ENCODE measurements around the gene SHC1.
"Not testable (repeated sequence)": the region's sequence is repeated elsewhere in the genome, so short reads cannot be mapped to it uniquely, and the experiment has no call there.

The SHC1 gene

DNA sequence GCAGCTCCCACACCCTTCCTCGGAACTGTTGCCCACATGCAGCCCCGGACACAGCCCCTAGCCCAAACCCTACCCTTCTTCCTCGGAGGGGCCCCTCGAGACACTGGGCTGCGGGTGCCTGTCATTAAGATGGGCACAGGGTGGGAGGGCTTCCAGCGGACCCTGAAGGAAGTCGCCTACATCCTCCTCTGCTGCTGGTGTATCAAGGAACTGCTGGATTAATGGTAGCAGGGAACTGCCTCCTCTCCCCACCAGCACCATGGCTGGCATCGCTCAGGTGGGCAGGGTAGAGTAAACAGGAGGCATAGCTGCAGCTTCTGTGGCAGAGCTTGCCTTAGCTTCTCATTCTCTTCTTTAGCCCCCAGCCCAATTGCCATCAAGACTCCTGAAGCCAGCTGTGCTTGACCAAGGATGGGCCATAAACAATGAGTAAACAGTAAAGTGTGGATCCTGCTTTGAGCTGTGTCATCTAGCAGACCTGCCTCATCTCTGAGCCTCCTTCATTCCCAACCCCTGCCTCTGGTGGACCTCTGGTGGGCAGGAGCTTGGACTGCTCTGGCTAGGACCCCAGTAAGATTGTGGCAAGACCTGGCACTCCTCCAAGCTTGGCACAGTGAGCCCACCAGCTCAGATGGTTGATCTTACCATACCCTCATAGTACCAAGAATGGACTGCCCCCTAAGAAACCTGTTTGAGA, 23.2 kb upstream of the SHC1 start, which contains the start of gene LENEP:
Gene LENEP, plus strand, starts transcription at position 15 of the 697 bp plus-strand sequence. Its CDS starts 22 bp downstream, at position 37.
- Mint-ChIP-seq H3K4me1 (peaks cover 33 to 54% of the 10 kb centered on the region in 2 donors), H3K36me3 (peaks cover 23 to 27% of the 10 kb centered on the region in 2 donors), H3K27ac (peak within 1 kb of the TSS; percentile 37), H3K27me3 (no peaks in the 10 kb centered on the region), H3K4me3 (no peak within 1 kb of the TSS), H3K9me3 (no peaks in the 10 kb centered on the region)
- ATAC-seq (replicated peaks) (no peak), DNase-seq (no peak)

DNA sequence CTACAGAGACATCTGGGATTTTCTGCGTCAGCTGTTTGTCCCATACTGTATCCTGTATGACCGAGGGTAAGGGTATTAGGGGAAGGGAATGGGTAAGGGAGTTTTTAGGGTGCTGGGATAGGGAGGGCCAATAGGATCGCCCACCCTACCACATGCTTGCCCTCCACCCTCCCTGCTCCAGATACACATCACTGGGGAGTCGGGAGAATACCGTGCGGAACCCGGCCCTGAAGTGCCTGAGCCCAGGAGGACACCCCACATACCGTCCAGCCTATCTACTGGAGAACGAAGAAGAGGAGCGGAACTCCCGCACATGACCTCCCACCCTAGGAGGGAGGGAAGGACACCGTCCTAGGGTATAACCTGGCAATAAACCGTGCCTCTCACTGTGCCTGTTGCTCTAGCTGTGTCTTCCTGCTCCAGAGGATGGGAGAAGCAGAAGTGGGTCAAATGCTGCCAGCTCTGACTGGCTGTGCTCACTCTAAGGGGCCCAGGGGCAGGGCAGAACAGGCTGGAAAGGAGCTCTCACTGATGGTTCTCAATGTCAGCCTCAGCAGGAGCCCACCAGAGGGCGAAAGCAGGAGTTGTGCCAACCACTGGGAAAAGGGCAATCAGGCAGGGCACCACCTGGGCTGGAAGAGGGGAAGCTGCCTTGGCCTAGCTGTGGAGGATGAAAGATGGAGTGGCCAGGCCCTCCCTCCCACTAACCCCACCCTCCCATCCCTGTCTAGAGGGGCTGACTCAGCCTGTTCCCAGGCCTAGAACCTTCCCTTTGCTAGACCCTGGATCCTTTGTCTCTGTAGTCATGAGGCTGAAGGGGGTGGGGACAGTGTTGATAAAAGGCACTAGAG, 22.4 kb upstream of the SHC1 start:
- Mint-ChIP-seq H3K4me3 (no peak overlapping the region), H3K27me3 (no peaks in the 10 kb centered on the region), H3K9me3 (no peaks in the 10 kb centered on the region), H3K27ac (no peak overlapping the region), H3K4me1 (peaks cover 33 to 56% of the 10 kb centered on the region in 2 donors), H3K36me3 (peaks cover 31 to 34% of the 10 kb centered on the region in 2 donors)
- DNase-seq (no peak), ATAC-seq (replicated peaks) (no peak)

DNA sequence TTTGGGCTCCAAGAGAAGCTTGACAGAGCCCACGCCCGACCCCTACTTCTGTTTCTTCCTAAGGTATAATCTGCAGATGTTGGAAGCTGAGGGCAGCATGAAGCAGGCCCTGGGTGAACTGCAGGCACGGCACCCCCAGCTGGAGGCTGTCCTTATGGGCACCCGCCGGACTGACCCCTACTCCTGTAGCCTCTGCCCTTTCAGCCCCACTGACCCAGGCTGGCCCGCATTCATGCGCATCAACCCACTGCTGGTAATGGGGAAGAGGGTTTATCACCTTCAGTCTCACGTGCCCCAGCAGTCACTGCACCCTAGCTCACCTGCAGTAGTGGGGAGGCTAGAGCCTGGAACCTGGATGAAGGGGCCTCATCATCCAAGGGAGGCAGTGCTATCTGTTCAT, 19.7 kb upstream of the SHC1 start:
- ATAC-seq (replicated peaks): no peak
- Mint-ChIP-seq H3K9me3 (no peaks in the 10 kb centered on the region), H3K4me3 (no peak overlapping the region), H3K27ac (no peak overlapping the region), H3K27me3 (no peaks in the 10 kb centered on the region), H3K4me1 (peaks cover 23 to 38% of the 10 kb centered on the region in 2 donors), H3K36me3 (peaks cover 36 to 42% of the 10 kb centered on the region in 2 donors)
- no peak for DNase-seq

DNA sequence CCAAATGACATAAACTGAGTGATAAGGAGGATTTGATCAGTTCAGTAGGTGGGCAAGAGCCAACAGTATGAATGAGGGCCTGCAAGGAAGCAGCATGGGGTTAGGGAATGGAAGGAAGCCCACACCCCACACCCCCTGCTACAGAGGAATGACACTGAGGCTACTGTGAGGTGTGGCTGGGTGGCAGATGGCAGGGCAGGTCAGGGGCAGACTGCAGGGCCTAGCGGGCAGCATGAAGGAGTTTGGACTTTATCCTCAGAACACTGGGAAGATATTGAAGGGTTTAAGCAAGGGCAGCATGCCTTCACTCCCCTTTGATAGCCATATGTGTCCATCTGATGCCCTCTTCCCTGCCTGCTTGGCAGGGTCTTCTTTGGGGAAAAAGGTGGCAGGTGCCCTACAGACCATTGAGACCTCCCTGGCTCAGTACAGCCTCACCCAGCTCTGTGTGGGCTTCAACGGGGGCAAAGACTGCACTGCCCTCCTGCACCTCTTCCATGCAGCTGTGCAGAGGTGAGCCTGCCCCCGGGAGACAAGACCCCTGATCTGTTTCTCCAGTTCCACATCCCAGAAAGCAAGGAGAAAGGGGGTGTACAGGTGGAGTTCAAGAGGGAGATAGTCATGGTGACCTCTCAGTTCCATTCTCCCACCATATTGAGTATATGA, 18.8 kb upstream of the SHC1 start:
- H3K4me3 Mint-ChIP-seq: no peak overlapping the region
- ATAC-seq (replicated peaks): no peak
- H3K4me1 Mint-ChIP-seq: peaks cover 16 to 32% of the 10 kb centered on the region in 2 donors
- H3K36me3 Mint-ChIP-seq: peaks cover 36 to 42% of the 10 kb centered on the region in 2 donors
- H3K9me3 Mint-ChIP-seq: no peaks in the 10 kb centered on the region
- H3K27me3 Mint-ChIP-seq: no peaks in the 10 kb centered on the region
- no peak for DNase-seq
- H3K27ac Mint-ChIP-seq: no peak overlapping the region

DNA sequence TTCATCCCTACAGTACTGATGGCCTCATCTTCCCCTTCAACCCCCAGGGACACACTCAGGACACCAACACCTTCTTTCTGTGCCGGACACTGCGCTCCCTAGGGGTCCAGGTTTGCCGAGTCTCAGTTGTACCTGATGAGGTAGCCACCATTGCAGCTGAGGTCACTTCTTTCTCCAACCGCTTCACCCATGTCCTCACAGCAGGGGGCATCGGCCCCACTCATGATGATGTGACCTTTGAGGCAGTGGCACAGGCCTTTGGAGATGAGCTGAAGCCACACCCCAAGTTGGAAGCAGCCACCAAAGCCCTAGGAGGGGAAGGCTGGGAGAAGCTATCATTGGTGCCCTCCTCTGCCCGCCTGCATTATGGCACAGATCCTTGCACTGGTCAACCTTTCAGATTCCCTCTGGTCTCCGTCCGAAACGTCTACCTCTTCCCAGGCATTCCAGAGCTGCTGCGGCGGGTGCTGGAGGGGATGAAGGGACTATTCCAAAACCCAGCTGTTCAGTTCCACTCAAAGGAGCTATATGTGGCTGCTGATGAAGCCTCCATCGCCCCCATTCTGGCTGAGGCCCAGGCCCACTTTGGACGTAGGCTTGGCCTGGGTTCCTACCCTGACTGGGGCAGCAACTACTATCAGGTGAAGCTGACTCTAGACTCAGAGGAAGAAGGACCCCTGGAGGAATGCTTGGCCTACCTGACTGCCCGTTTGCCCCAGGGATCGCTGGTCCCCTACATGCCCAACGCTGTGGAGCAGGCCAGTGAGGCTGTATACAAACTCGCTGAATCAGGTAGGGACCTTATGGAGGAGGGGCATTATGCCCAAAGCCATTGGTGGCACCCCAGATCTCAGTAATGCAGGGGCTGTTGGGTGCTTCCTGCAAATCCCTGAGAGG, 17.8 kb upstream of the SHC1 start:
- no peak overlapping the region for H3K4me3 Mint-ChIP-seq
- H3K27me3 Mint-ChIP-seq: no peaks in the 10 kb centered on the region
- H3K27ac Mint-ChIP-seq: no peak overlapping the region
- peaks cover 19 to 34% of the 10 kb centered on the region in 2 donors for H3K4me1 Mint-ChIP-seq
- ATAC-seq (replicated peaks) (no peak), DNase-seq (no peak)
- H3K9me3 Mint-ChIP-seq: no peaks in the 10 kb centered on the region
- H3K36me3 Mint-ChIP-seq: peaks cover 38 to 42% of the 10 kb centered on the region in 2 donors

DNA sequence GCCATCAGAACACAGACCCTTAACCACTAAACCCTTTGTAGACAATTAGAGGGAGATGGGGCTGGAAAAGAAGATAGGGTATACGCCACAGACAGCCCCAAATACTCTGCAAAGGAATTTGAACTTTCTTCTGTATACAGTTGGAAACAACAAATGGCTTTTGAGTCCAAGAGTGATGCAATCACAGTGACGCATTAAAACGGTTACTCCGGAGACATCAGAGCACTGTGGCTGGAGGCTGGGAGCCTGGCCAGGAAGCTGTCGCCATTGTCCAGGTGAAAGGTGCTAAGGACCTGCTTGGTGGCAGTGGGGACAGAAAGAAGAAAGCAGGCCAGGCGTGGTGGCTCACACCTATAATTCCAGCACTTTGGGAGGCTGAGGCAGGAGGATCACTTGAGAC, 16.8 kb upstream of the SHC1 start:
- Mint-ChIP-seq H3K27me3 (no peaks in the 10 kb centered on the region), H3K4me3 (no peak overlapping the region), H3K4me1 (peaks cover 18 to 34% of the 10 kb centered on the region in 2 donors), H3K27ac (no peak overlapping the region), H3K9me3 (no peaks in the 10 kb centered on the region), H3K36me3 (peaks cover 35 to 37% of the 10 kb centered on the region in 2 donors)
- ATAC-seq (replicated peaks): no peak
- no peak for DNase-seq

DNA sequence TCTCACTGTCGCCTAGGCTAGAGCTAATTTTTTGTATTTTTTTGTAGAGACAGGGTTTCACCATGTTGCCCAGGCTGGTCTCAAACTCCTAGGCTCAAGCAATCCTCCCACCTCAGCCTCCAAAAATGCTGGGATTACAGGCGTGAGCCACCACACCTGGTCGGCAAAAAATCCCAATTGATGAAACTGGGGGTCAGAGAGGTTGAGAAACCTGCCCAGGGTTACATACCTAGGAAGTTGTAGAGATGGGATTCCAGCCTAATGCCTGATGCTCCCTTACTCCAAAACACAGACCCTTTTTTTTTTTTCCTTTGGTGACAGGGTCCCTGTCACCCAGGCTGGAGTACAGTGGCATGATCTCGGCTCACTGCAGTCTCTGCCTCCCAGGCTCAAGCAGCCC, 16.2 kb upstream of the SHC1 start:
- H3K4me3 Mint-ChIP-seq; H3K27me3 Mint-ChIP-seq; H3K9me3 Mint-ChIP-seq; ATAC-seq (replicated peaks); DNase-seq; H3K27ac Mint-ChIP-seq: not testable (repeated sequence)
- peaks cover 35 to 36% of the 10 kb centered on the region in 2 donors for H3K36me3 Mint-ChIP-seq
- peaks cover 17 to 34% of the 10 kb centered on the region in 2 donors for H3K4me1 Mint-ChIP-seq

DNA sequence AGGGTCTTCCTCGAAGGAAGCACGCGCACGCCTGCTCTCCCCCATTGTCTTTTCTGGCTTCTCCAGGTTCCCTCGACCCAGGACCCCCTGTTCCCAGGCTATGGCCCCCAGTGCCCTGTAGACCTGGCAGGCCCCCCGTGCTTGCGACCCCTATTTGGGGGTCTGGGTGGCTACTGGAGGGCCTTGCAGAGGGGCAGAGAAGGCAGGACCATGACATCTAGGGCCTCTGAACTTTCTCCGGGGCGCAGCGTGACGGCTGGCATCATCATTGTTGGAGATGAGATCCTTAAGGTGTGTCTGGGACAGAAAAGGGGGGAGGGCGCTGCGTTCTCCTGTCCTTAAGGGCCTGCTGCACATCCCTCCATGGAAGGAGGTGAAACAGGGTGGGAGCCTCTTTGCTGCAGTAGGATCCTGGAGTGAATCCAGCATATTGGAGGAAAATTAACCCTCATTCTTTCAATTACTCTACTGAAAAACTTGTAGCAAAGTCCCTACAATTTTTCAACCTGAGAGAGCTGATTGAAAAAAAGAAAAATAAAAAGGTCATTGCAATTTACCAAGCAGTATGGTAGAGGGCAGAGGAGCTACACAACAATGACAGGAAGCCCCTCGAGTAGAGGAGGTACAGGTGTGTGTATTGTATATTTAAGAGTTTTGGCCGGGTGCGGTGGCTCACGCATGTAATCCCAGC, 13.4 kb upstream of the SHC1 start:
- Mint-ChIP-seq H3K27ac (peak overlapping the region; percentile 73), H3K4me1 (peaks cover 12 to 21% of the 10 kb centered on the region in 2 donors), H3K4me3 (no peak overlapping the region), H3K36me3 (peaks cover 23 to 27% of the 10 kb centered on the region in 2 donors), H3K27me3 (no peaks in the 10 kb centered on the region), H3K9me3 (no peaks in the 10 kb centered on the region)
- ATAC-seq (replicated peaks): no peak
- DNase-seq: no peak

DNA sequence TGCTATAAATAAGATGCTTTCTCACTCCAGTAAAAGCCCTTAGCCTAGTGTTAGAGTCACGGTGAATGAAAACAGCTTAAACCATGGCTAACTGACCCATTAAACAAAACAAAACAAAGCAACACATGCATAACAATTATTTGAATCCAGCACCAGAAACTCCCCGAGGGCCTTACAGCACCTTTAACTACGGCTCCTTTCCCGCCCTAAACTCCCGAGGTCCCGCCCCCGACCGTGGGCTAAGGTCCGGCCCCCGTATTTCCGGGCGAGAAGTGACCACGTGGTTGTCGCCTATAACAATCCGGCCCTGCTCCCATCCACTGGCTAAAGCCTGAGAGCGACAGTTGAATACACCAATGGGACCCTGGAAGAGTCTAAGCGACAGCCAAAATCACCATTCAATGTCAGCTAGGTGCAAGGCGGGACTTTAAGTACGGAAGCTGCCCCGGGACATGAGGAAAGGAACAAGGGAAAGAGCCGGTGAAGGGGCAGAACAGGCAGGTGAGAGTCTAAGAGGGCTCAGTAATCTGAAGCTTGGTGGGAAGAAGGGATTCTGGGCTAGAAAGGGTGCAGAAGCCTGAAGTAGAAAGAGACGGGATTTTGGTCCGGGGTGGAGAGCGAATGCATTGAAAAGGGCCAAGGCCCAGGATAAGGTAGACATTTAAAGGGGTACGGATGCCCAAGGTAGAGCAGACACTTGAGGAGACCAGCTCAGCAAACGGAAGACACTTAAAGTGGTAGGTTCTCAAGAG, 12.5 kb upstream of the SHC1 start, which contains the start of gene FLAD1:
Gene FLAD1, plus strand, starts transcription at position 448 of the 752 bp plus-strand sequence. CDS start 351 bp downstream, outside the sequence.
- Mint-ChIP-seq H3K27ac (peak within 1 kb of the TSS; percentile 73), H3K36me3 (peaks cover 16 to 19% of the 10 kb centered on the region in 2 donors), H3K4me3 (no peak within 1 kb of the TSS), H3K27me3 (no peaks in the 10 kb centered on the region), H3K4me1 (peaks cover 7 to 13% of the 10 kb centered on the region in 2 donors), H3K9me3 (no peaks in the 10 kb centered on the region)
- ATAC-seq (replicated peaks) (peak; percentile 100), DNase-seq (peak; percentile 97)

DNA sequence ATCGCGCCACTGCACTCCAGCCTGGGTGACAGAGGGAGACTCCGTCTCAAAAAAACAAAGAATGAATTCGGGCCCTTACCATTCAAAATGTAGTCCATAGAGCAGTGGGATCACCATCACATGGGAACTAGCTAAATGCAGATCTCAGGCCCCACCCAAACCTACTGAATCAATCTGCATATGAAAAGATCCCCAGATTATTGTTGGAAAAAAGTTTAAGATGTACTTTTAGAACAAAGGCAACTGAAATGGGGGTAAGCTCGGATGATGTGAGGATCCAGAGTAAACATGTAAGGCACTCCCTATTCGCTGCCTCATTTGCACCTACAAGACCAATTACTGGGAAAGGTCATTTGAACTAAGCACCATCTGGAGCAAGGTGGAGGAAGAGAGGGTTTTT, 11.8 kb upstream of the SHC1 start:
- Mint-ChIP-seq H3K9me3 (no peaks in the 10 kb centered on the region), H3K27ac (no peak overlapping the region), H3K36me3 (peaks cover 14 to 17% of the 10 kb centered on the region in 2 donors), H3K27me3 (no peaks in the 10 kb centered on the region), H3K4me1 (peaks cover 8 to 17% of the 10 kb centered on the region in 2 donors), H3K4me3 (no peak overlapping the region)
- ATAC-seq (replicated peaks) (no peak), DNase-seq (no peak)

DNA sequence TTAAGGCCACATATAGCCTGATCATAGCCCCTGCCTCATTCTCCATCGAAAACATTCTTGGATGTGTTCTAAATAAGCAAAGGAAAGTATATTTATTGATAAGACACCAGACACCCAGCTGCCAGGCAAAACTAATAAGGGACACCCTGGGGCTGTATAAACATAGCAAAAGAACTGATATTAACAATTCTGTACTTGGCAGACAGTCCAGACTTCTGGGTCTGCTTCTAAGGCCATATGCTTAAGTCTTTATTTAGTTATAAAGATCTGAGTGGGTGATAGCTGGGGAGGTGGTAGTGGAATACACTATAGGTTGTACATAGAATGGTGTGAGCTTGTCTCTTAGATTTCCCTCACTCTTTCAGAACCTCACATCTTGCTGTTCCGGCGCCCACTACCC, 7.8 kb upstream of the SHC1 start:
- peaks cover 7 to 8% of the 10 kb centered on the region in 2 donors for H3K4me1 Mint-ChIP-seq
- no peak overlapping the region for H3K27ac Mint-ChIP-seq
- no peak for ATAC-seq (replicated peaks)
- no peaks in the 10 kb centered on the region for H3K9me3 Mint-ChIP-seq
- no peaks in the 10 kb centered on the region for H3K27me3 Mint-ChIP-seq
- no peak for DNase-seq
- no peak overlapping the region for H3K4me3 Mint-ChIP-seq
- peaks cover 10 to 13% of the 10 kb centered on the region in 2 donors for H3K36me3 Mint-ChIP-seq

DNA sequence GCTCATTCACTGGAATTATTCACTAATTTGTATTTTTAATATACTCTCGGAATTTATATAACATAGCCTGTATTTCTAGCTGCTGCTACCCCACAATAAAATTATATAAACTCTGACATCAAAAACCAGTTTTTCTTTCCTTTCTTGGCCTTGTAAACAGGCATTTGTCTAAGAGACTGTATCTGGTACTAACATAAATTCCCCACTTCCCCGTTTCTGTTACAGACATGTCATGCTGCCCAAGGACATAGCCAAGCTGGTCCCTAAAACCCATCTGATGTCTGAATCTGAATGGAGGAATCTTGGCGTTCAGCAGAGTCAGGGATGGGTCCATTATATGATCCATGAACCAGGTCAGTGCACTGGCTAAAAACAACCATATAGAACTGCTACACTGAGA, 7.2 kb upstream of the SHC1 start:
- peaks cover 10 to 13% of the 10 kb centered on the region in 2 donors for H3K36me3 Mint-ChIP-seq
- peak overlapping the region; percentile 81 for H3K27ac Mint-ChIP-seq
- not testable (repeated sequence) for H3K27me3 Mint-ChIP-seq; DNase-seq; H3K4me3 Mint-ChIP-seq; H3K9me3 Mint-ChIP-seq; ATAC-seq (replicated peaks)
- peaks cover 10% of the 10 kb centered on the region in 2 donors for H3K4me1 Mint-ChIP-seq

All from stimulated activated naive B cell treated with anti-CD40 and anti-IgM and Interleukin-4, amounts not matched to agents 10 μg/mL and 1 μg/mL and 100 μg/mL, for 72 hours (primary cell).